IMR-90 (cell line): ENCODE data around the gene ZDHHC11B. TPM values are rescaled to one million over a fixed set of nuclear protein-coding genes. Genes with fewer than 3 reads are reported as not detected.

ENCODE experiments used
- ATAC-seq: fragments of 200-7000 bp; cut with Tn5 transposase; 2 replicates; pipeline ENCODE4 v1.9.1; 2020; ENCODE audit warnings: low read depth, mild to moderate bottlenecking, moderate library complexity
- BruUV-seq: library from RNA; stranded (reverse); fragments of 400-500 nt; replicated peaks from 2 replicates; lab custom pipeline; 2021; lab: Mats Ljungman, UMichigan
- CTCF ChIA-PET: fragments of 300-600 bp; formaldehyde crosslinking; extraction: SDS; loops from one replicate; lab custom pipeline; 2021; ENCODE audit warnings: antibody characterized with exemption; lab: Yijun Ruan, JAX
- POLR2A ChIA-PET: fragments of 300-600 bp; sonication (Branson Sonifier 250); formaldehyde crosslinking; loops from one replicate; lab custom pipeline; 2022; ENCODE audit warnings: antibody characterized with exemption; ENCODE audit not compliant: unreplicated experiment; lab: Charles Lee
- DNase-seq: peaks from one replicate; pipeline ENCODE4 v3.0.0; 2013
- H2AFZ ChIP-seq: replicated peaks from 2 replicates; pipeline ENCODE3; 2013; ENCODE audit warnings: low read length, mild to moderate bottlenecking; ENCODE audit not compliant: poor library complexity
- H2AK5ac ChIP-seq: 2 replicates; pipeline ENCODE4 v1.6.1; 2013; ENCODE audit warnings: low read depth, low read length, inconsistent platforms
- H2AK9ac ChIP-seq: replicated peaks from 2 replicates; pipeline ENCODE3; 2013; ENCODE audit warnings: mild to moderate bottlenecking, low read depth, low read length, moderate library complexity; ENCODE audit not compliant: poor library complexity
- H2BK120ac ChIP-seq: 2 replicates; pipeline ENCODE4 v1.6.1; 2013; ENCODE audit warnings: low read depth, low read length, inconsistent platforms
- H2BK15ac ChIP-seq: 3 replicates; pipeline ENCODE4 v1.6.1; 2013; ENCODE audit warnings: low read depth, low read length, inconsistent platforms
- H2BK20ac ChIP-seq: 2 replicates; pipeline ENCODE4 v1.6.1; 2013; ENCODE audit warnings: low read depth, mild to moderate bottlenecking, inconsistent platforms, low read length, moderate library complexity
- H2BK5ac ChIP-seq: 2 replicates; pipeline ENCODE4 v1.6.1; 2013; ENCODE audit warnings: mild to moderate bottlenecking, low read depth, low read length, inconsistent platforms; ENCODE audit not compliant: poor library complexity, severe bottlenecking
- H3K14ac ChIP-seq: replicated peaks from 2 replicates; pipeline ENCODE4 v1.6.1; 2013; ENCODE audit warnings: low read depth, low read length, inconsistent platforms
- H3K18ac ChIP-seq: 2 replicates; pipeline ENCODE4 v1.6.1; 2013; ENCODE audit warnings: low read depth, low read length, control low read depth
- H3K23ac ChIP-seq: 2 replicates; pipeline ENCODE4 v1.6.1; 2013; ENCODE audit warnings: low read depth, low read length, inconsistent platforms
- H3K27ac ChIP-seq: 2 replicates; pipeline ENCODE4 v1.5.1; 2013; ENCODE audit warnings: mild to moderate bottlenecking, control low read depth, low read length; ENCODE audit not compliant: insufficient read depth
- H3K27me3 ChIP-seq: 2 replicates; pipeline ENCODE4 v1.6.1; 2013; ENCODE audit warnings: low read length; ENCODE audit not compliant: control insufficient read depth, insufficient read depth
- H3K36me3 ChIP-seq: 2 replicates; pipeline ENCODE4 v1.6.1; 2013; ENCODE audit warnings: low read length, mixed read lengths; ENCODE audit not compliant: control insufficient read depth, insufficient read depth
- H3K4ac ChIP-seq: 2 replicates; pipeline ENCODE4 v1.6.1; 2013; ENCODE audit warnings: low read depth, low read length, inconsistent platforms
- H3K4me1 ChIP-seq: 2 replicates; pipeline ENCODE4 v1.6.1; 2013; ENCODE audit warnings: low read length, mixed read lengths; ENCODE audit not compliant: control insufficient read depth, insufficient read depth
- H3K4me2 ChIP-seq: 2 replicates; pipeline ENCODE4 v1.6.1; 2013; ENCODE audit warnings: low read depth, mild to moderate bottlenecking, control low read depth, low read length, moderate library complexity
- H3K4me3 ChIP-seq: 2 replicates; pipeline ENCODE4 v1.5.1; 2013; ENCODE audit warnings: low read depth, mild to moderate bottlenecking, control low read depth, low read length, moderate library complexity; ENCODE audit not compliant: insufficient read depth
- H3K56ac ChIP-seq: 2 replicates; pipeline ENCODE4 v1.6.1; 2013; ENCODE audit warnings: low read length, inconsistent platforms; ENCODE audit not compliant: insufficient read depth; ENCODE audit errors: extremely low read depth
- H3K79me1 ChIP-seq, 2 experiments: 2 replicates each; pipeline ENCODE4 v1.6.1; 2013; ENCODE audit warnings: low read length in 2 of 2, inconsistent platforms in 1 of 2, low read depth in 1 of 2
- H3K9ac ChIP-seq: 2 replicates; pipeline ENCODE4 v1.6.1; 2013; ENCODE audit warnings: low read depth, low read length, control low read depth
- H3K9me1 ChIP-seq: 2 replicates; pipeline ENCODE4 v1.6.1; 2013; ENCODE audit warnings: low read length, inconsistent platforms; ENCODE audit not compliant: insufficient read depth
- H3K9me3 ChIP-seq: 2 replicates; pipeline ENCODE4 v1.6.1; 2013; ENCODE audit warnings: low read length; ENCODE audit not compliant: control insufficient read depth, insufficient read depth
- H4K20me1 ChIP-seq: 2 replicates; pipeline ENCODE4 v1.6.1; 2013; ENCODE audit warnings: low read length, inconsistent platforms; ENCODE audit not compliant: insufficient read depth
- H4K5ac ChIP-seq: 2 replicates; pipeline ENCODE4 v1.6.1; 2013; ENCODE audit warnings: mild to moderate bottlenecking, low read depth, low read length, control low read depth
- H4K8ac ChIP-seq, 2 experiments: 2 replicates each; pipeline ENCODE4 v1.6.1; 2013; ENCODE audit warnings: low read depth in 2 of 2, low read length in 2 of 2, control low read depth in 1 of 2, inconsistent platforms in 1 of 2
- H4K91ac ChIP-seq: 2 replicates; pipeline ENCODE4 v1.6.1; 2013; ENCODE audit warnings: low read depth, low read length, inconsistent platforms; ENCODE audit not compliant: insufficient read depth
- CEBPB ChIP-seq: IDR thresholded peaks from 2 replicates; pipeline ENCODE4 v1.6.1; 2012; ENCODE audit warnings: low read depth, low read length, improper control_type of control experiment
- ELK1 ChIP-seq: fragments of 150-350 bp; IDR thresholded peaks from 2 replicates; pipeline ENCODE4 v1.6.1; 2016; ENCODE audit warnings: low read depth, mild to moderate bottlenecking, low read length, moderate library complexity, borderline replicate concordance
- MAZ ChIP-seq: IDR thresholded peaks from 2 replicates; pipeline ENCODE4 v1.6.1; 2012; ENCODE audit warnings: low read depth, mild to moderate bottlenecking, low read length, improper control_type of control experiment, moderate library complexity, borderline replicate concordance
- RCOR1 ChIP-seq: IDR thresholded peaks from 2 replicates; pipeline ENCODE4 v1.6.1; 2012; ENCODE audit warnings: mild to moderate bottlenecking, low read length, improper control_type of control experiment; ENCODE audit not compliant: insufficient replicate concordance
- WGBS, 2 experiments: methylation state at CpG; one replicate each; pipeline versions ENCODE4 v1.1.5 to v1.1.7; 2013; ENCODE audit warnings: missing lambda C conversion rate in 2 of 2; ENCODE audit not compliant: insufficient read length in 1 of 2; ENCODE audit errors: extremely low coverage in 2 of 2; 5-methylcytosine and 5-hydroxymethylcytosine counted together
- dilution Hi-C: fragments of 300-500 bp; cut with HindIII; formaldehyde crosslinking; loops from one replicate; pipeline ENCODE4 v1.14.3; 2018; ENCODE audit warnings: low sequenced_read_pairs; ENCODE audit not compliant: unreplicated experiment
- in situ Hi-C: fragments of 300-500 bp; cut with MboI; formaldehyde crosslinking; loops from 3 replicates; pipeline ENCODE4 v1.14.3; 2019; ENCODE audit warnings: low sequenced_read_pairs, inconsistent platforms, mixed read lengths
- intact Hi-C: fragments of 100-400 bp; cut with micrococcal nuclease; formaldehyde crosslinking; loops from 2 replicates; pipeline ENCODE4 v1.10.0; 2022
- polyA plus RNA-seq, 3 experiments: library from polyadenylated mRNA; depleted of rRNA; stranded (reverse); fragments of >200 nt; gene quantifications; 2 replicates each; pipeline ENCODE4 v1.2.3, GENCODE V29; 2012; ENCODE audit warnings: low replicate concordance in 1 of 3
- total RNA-seq: library from RNA; depleted of rRNA; stranded (reverse); fragments of >200 nt; gene quantifications from 2 replicates; pipeline ENCODE4 v1.2.3, GENCODE V29; 2012
- TF ChIP-seq, protein P1 (sequence below): fragments of 150-350 bp; IDR thresholded peaks from 2 replicates; pipeline ENCODE4 v1.6.1; 2017; ENCODE audit warnings: mild to moderate bottlenecking, antibody characterized with exemption, low read length, low read depth
- TF ChIP-seq, protein P2 (sequence below): conservative IDR thresholded peaks from 2 replicates; pipeline ENCODE4 v1.5.1; 2012; ENCODE audit warnings: mild to moderate bottlenecking, low read depth, low read length, improper control_type of control experiment

ZDHHC11B gene
- total and polyA plus RNA-seq, 2 of the 4 experiments (the other 2 are of a cell fraction), result 0.12 TPM; not detected in 1

GRCh38 chr5:821504-821903, 37.0 kb upstream of the ZDHHC11B start:
- dilution Hi-C loops, result no loop called here
- Histone ChIP-seq H2AK5ac (no peak overlapping the region), H3K79me1 (no peaks in the 10 kb centered on the region), H3K4me2 (no peak overlapping the region), H4K20me1 (no peaks in the 10 kb centered on the region), H4K5ac (no peak overlapping the region), H3K56ac (no peak overlapping the region), H2AFZ (no peak overlapping the region), H3K9ac (no peak overlapping the region), H3K4me3 (no peak overlapping the region), H3K18ac (no peak overlapping the region), H3K36me3 (no peaks in the 10 kb centered on the region), H2AK9ac (no peak overlapping the region), H4K8ac (no peak overlapping the region), H3K27me3 (peaks cover 4% of the 10 kb centered on the region; the same call in 1 of the 2 replicates), H3K4me1 (no peaks in the 10 kb centered on the region), H2BK5ac (no peak overlapping the region), H4K91ac (no peak overlapping the region), H3K9me3 (no peaks in the 10 kb centered on the region), H3K23ac (no peak overlapping the region), H3K9me1 (no peaks in the 10 kb centered on the region), H2BK20ac (no peak overlapping the region), H3K14ac (no peak overlapping the region), H2BK120ac (no peak overlapping the region), H2BK15ac (no peak overlapping the region), H3K4ac (no peak overlapping the region), H3K27ac (no peak overlapping the region)
- 69% methylated on average over 2 of the region's 8 CpGs; no CpG with 5 or more reads in 1 of the 2 experiments for WGBS, 2 experiments
- POLR2A ChIA-PET, result no interaction called here
- intact Hi-C loops, result loop anchor here (10.0 kb wide), 1 partner anchor 87 kb away; no protein-coding TSS in a partner anchor
- no peak for TF ChIP-seq RCOR1
- TF ChIP-seq, protein P1, sequence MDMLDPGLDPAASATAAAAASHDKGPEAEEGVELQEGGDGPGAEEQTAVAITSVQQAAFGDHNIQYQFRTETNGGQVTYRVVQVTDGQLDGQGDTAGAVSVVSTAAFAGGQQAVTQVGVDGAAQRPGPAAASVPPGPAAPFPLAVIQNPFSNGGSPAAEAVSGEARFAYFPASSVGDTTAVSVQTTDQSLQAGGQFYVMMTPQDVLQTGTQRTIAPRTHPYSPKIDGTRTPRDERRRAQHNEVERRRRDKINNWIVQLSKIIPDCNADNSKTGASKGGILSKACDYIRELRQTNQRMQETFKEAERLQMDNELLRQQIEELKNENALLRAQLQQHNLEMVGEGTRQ, result no peak
- TF ChIP-seq CEBPB, result no peak
- TF ChIP-seq MAZ, result no peak
- no peak for TF ChIP-seq ELK1
- TF ChIP-seq, protein P2, sequence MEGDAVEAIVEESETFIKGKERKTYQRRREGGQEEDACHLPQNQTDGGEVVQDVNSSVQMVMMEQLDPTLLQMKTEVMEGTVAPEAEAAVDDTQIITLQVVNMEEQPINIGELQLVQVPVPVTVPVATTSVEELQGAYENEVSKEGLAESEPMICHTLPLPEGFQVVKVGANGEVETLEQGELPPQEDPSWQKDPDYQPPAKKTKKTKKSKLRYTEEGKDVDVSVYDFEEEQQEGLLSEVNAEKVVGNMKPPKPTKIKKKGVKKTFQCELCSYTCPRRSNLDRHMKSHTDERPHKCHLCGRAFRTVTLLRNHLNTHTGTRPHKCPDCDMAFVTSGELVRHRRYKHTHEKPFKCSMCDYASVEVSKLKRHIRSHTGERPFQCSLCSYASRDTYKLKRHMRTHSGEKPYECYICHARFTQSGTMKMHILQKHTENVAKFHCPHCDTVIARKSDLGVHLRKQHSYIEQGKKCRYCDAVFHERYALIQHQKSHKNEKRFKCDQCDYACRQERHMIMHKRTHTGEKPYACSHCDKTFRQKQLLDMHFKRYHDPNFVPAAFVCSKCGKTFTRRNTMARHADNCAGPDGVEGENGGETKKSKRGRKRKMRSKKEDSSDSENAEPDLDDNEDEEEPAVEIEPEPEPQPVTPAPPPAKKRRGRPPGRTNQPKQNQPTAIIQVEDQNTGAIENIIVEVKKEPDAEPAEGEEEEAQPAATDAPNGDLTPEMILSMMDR, result no peak
- BruUV-seq, result no TSS peak
- in situ Hi-C loops, result no loop called here
- no peak for ATAC-seq
- CTCF ChIA-PET, result no interaction called here
- DNase-seq, result no peak
